Fibroblast of the aortic adventitia (primary cell): ENCODE measurements around the gene PTDSS2. TPM values are rescaled to one million over a fixed set of nuclear protein-coding genes. Genes with fewer than 3 reads are reported as not detected.

Source experiments
- DNase-seq: peaks from one replicate; pipeline ENCODE4 v3.0.0-alpha.2; 2010; ENCODE audit warnings: low read depth
- H3K4me3 ChIP-seq: 2 replicates; pipeline ENCODE4 v1.5.1; 2011; ENCODE audit warnings: low read depth, mild to moderate bottlenecking, control low read depth, low read length, moderate library complexity
- total RNA-seq: library from RNA; depleted of rRNA; stranded (reverse); fragments of >200 nt; gene quantifications from 2 replicates; pipeline ENCODE4 v1.2.3, GENCODE V29; 2012; ENCODE audit warnings: low replicate concordance
- TF ChIP-seq, protein P1 (sequence below): IDR thresholded peaks from 2 replicates; pipeline ENCODE4 v1.5.1; 2011; ENCODE audit warnings: mild to moderate bottlenecking, low read length, control low read depth, inconsistent platforms; ENCODE audit not compliant: insufficient read depth

PTDSS2 gene
- total RNA-seq, 1 donor: 28.7 TPM

DNA sequence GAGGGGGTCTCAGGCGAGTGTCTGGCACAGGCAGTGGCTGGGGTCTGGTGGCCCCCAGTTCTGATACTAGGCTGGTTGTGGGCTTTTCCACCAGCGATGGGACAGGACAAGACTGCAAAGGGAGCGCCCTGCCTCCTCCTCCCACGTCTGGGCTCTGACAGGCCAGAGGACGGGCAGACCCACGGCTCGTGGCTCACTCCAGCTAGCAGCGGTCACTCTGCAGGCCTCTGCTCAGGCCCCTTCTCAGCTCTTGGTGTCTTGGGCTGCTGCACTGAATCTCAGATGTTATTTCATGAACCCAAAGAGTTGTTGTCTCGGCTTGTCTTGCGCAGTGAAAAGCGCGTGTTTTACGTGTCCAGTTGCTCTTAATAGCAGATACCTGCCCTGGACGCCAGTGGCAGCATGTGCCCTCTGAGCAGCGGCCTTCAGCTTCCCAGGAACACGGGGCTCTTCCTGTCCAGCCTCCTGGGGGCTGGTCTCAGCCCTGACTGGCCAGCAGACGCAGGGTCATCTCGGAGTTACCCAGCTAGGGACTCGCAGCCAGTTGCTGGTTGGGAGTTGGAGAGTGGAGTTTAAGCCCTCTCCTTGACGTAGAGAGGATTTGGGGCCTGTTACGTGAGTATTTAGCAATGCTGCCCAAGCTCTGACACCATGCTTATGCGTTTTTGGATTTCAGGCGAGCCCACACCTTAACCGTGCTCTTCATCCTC is 9.6 kb downstream of the PTDSS2 start:
- TF ChIP-seq, protein P1, sequence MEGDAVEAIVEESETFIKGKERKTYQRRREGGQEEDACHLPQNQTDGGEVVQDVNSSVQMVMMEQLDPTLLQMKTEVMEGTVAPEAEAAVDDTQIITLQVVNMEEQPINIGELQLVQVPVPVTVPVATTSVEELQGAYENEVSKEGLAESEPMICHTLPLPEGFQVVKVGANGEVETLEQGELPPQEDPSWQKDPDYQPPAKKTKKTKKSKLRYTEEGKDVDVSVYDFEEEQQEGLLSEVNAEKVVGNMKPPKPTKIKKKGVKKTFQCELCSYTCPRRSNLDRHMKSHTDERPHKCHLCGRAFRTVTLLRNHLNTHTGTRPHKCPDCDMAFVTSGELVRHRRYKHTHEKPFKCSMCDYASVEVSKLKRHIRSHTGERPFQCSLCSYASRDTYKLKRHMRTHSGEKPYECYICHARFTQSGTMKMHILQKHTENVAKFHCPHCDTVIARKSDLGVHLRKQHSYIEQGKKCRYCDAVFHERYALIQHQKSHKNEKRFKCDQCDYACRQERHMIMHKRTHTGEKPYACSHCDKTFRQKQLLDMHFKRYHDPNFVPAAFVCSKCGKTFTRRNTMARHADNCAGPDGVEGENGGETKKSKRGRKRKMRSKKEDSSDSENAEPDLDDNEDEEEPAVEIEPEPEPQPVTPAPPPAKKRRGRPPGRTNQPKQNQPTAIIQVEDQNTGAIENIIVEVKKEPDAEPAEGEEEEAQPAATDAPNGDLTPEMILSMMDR: no peak
- DNase-seq: peak; percentile 58

DNA sequence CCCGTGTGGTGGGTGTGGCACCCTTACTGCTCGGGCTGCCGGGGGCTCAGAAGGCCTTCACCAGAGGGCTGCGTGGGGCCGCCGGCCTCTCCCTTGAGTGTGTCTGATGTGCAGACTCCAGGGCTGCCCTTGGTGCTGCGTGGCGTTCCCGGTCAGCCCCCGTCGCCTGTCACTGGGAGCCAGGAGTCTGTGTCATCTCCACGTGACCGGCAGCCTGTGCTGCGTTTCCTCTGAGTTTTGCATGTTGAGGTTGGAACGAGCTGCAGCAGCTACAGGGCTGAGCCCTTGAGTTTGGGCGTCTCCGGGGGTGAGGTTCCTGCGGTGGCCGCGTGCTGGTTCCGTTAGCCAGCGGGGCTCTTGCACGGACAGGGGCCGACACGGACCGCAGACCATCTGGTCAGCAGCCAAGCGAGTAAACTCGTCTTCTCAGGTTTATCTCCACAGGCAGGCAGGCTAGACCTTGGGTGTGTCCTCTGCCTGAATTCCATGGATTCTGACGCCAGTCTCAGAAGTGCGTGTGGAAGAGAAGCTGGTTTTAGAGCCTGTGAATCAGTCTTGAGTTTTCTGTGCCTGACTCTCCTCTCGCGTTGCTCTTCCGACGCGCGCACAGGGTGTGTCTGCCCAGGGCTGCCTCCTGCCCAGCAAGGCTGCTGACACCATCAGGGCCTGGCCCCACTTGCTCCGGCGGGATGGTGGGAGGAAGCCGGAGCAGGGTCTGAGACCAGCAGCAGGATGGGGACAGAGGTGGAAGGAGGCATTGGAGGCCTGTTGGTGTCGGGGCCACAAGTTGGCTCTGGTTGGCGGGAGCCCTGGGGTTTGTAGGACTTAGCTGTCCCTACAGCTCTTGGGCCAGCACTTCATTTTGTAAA is 10.5 kb downstream of the PTDSS2 start:
- peak overlapping the region; percentile 59 for H3K4me3 ChIP-seq
- peak; percentile 91 for DNase-seq
- TF ChIP-seq, protein P1: no peak

More for the DNA sequence above, 9.6 kb downstream of the PTDSS2 start:
- peak overlapping the region; percentile 59 for H3K4me3 ChIP-seq

DNA sequence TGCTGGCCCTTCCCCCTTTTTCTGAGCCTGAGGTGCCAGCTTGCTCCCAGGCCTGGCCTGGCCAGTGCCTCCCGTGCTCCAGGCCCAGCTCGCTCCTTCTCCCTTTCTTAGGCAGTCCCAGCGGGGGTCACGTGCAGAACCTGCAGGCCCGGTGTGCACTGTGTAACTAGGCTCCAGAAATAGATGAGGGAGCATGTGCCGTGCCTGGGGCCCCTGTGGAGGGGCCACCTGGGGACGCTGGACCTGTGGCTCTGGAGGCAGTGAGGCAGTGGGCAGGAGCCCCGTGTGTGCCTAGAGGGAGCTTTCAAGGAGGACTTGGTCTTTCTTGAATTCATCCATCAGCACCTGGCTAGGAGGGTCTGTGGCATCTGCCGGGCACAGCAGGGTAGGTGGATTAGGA is 11.5 kb downstream of the PTDSS2 start:
- DNase-seq: no peak
- H3K4me3 ChIP-seq: peak overlapping the region; percentile 59
- TF ChIP-seq, protein P1: no peak

GRCh38 chr11:462107-462890 is 12.2 kb downstream of the PTDSS2 start:
- no peak overlapping the region for H3K4me3 ChIP-seq
- TF ChIP-seq, protein P1: no peak
- no peak for DNase-seq

- TF ChIP-seq, protein P1: no peak
- no peak for DNase-seq
- no peak overlapping the region for H3K4me3 ChIP-seq
These were observed 14.2 kb downstream of the PTDSS2 start for GRCh38 chr11:464316-464715.

GRCh38 chr11:465896-466530 is 15.9 kb downstream of the PTDSS2 start:
- H3K4me3 ChIP-seq: no peak overlapping the region
- TF ChIP-seq, protein P1: no peak
- DNase-seq: no peak
